Loucy (cell line): ENCODE measurements around the gene SHISAL2A.

Experiments
- H2AFZ ChIP-seq: fragments of 200-600 bp; sonication (generic); 2 replicates; pipeline ENCODE4 v1.6.0; 2016; ENCODE audit warnings: antibody characterized with exemption, mild to moderate bottlenecking, low read length, moderate library complexity
- H3F3A ChIP-seq: fragments of 200-600 bp; 2 replicates; pipeline ENCODE4 v1.6.0; 2016; ENCODE audit warnings: antibody characterized with exemption, low read depth, mild to moderate bottlenecking
- H3K27me3 ChIP-seq: fragments of 200-600 bp; sonication (generic); 2 replicates; pipeline ENCODE4 v1.6.1; 2014; ENCODE audit warnings: low read length, mild to moderate bottlenecking; ENCODE audit not compliant: insufficient read depth, poor library complexity, severe bottlenecking
- H3K36me3 ChIP-seq: fragments of 200-600 bp; sonication (generic); 2 replicates; pipeline ENCODE4 v1.6.1; 2016; ENCODE audit warnings: low read length; ENCODE audit not compliant: insufficient read depth
- H3K4me1 ChIP-seq: fragments of 200-600 bp; sonication (generic); 2 replicates; pipeline ENCODE4 v1.5.1; 2014; ENCODE audit warnings: low read length, mild to moderate bottlenecking; ENCODE audit not compliant: insufficient read depth, poor library complexity, severe bottlenecking
- H3K4me2 ChIP-seq: fragments of 200-600 bp; sonication (generic); 2 replicates; pipeline ENCODE4 v1.6.0; 2014; ENCODE audit warnings: antibody characterized with exemption, low read length, low read depth, mild to moderate bottlenecking; ENCODE audit not compliant: poor library complexity, severe bottlenecking
- H3K4me3 ChIP-seq: fragments of 200-600 bp; sonication (generic); 2 replicates; pipeline ENCODE4 v1.5.1; 2014; ENCODE audit warnings: low read length, mild to moderate bottlenecking, mixed read lengths; ENCODE audit not compliant: poor library complexity, severe bottlenecking
- H3K79me2 ChIP-seq: fragments of 200-600 bp; sonication (generic); 2 replicates; pipeline ENCODE4 v1.6.1; 2014; ENCODE audit warnings: low read length; ENCODE audit not compliant: insufficient read depth
- H3K9ac ChIP-seq: fragments of 200-600 bp; sonication (generic); 2 replicates; pipeline ENCODE4 v1.6.0; 2014; ENCODE audit warnings: mild to moderate bottlenecking, low read depth, low read length, moderate library complexity; ENCODE audit not compliant: poor library complexity, severe bottlenecking
- H3K9me2 ChIP-seq: fragments of 200-600 bp; sonication (generic); replicated peaks from 2 replicates; pipeline ENCODE4 v1.6.1; 2016; ENCODE audit warnings: low read depth, low read length, mixed read lengths
- H3K9me3 ChIP-seq: fragments of 200-600 bp; sonication (generic); 2 replicates; pipeline ENCODE4 v1.6.1; 2014; ENCODE audit warnings: mild to moderate bottlenecking, antibody characterized with exemption, low read length, low read depth; ENCODE audit not compliant: insufficient read depth
- H4K20me1 ChIP-seq: fragments of 200-600 bp; sonication (generic); 2 replicates; pipeline ENCODE4 v1.6.0; 2014; ENCODE audit warnings: antibody characterized with exemption, low read length, mild to moderate bottlenecking; ENCODE audit not compliant: insufficient read depth, poor library complexity, severe bottlenecking
- EZH2phosphoT487 ChIP-seq: fragments of 200-600 bp; IDR thresholded peaks from 2 replicates; pipeline ENCODE4 v1.6.1; 2018; ENCODE audit warnings: antibody characterized with exemption, mild to moderate bottlenecking, moderate library complexity, borderline replicate concordance
- TF ChIP-seq, protein P1 (sequence below): fragments of 200-600 bp; sonication (generic); conservative IDR thresholded peaks from 2 replicates; pipeline ENCODE4 v1.5.1; 2014; ENCODE audit warnings: mild to moderate bottlenecking, antibody characterized with exemption, low read length

The SHISAL2A gene

DNA sequence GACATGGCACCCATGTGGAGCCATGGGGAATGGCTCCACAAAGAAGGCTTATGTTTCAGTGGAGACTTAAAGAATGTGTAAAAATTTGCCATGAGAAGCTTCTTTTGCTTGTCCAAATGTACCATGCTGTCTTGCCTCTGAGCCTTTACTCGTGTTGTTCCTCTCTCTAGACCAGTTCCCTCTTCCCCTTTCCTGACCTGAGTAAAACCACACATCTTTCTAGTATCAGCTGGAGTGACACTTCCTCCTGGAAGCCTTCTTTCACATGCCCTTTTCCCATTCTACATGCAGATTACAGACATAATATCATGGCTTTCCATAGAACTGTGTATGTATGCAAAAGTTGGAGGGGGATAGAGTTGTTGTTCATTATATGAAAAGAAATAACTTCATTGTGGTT, 44.4 kb upstream of the SHISAL2A start:
- no peaks in the 10 kb centered on the region for H3K4me1 ChIP-seq
- H3K9ac ChIP-seq: no peak overlapping the region
- no peaks in the 10 kb centered on the region for H3K9me2 ChIP-seq
- no peaks in the 10 kb centered on the region for H3K9me3 ChIP-seq
- H3K27me3 ChIP-seq: no peaks in the 10 kb centered on the region
- H3K79me2 ChIP-seq: no peaks in the 10 kb centered on the region
- TF ChIP-seq EZH2phosphoT487: no peak
- TF ChIP-seq, protein P1, sequence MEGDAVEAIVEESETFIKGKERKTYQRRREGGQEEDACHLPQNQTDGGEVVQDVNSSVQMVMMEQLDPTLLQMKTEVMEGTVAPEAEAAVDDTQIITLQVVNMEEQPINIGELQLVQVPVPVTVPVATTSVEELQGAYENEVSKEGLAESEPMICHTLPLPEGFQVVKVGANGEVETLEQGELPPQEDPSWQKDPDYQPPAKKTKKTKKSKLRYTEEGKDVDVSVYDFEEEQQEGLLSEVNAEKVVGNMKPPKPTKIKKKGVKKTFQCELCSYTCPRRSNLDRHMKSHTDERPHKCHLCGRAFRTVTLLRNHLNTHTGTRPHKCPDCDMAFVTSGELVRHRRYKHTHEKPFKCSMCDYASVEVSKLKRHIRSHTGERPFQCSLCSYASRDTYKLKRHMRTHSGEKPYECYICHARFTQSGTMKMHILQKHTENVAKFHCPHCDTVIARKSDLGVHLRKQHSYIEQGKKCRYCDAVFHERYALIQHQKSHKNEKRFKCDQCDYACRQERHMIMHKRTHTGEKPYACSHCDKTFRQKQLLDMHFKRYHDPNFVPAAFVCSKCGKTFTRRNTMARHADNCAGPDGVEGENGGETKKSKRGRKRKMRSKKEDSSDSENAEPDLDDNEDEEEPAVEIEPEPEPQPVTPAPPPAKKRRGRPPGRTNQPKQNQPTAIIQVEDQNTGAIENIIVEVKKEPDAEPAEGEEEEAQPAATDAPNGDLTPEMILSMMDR: no peak
- no peak overlapping the region for H2AFZ ChIP-seq
- H3K4me2 ChIP-seq: no peak overlapping the region
- no peaks in the 10 kb centered on the region for H3F3A ChIP-seq
- no peaks in the 10 kb centered on the region for H4K20me1 ChIP-seq
- H3K4me3 ChIP-seq: no peak overlapping the region
- no peaks in the 10 kb centered on the region for H3K36me3 ChIP-seq

DNA sequence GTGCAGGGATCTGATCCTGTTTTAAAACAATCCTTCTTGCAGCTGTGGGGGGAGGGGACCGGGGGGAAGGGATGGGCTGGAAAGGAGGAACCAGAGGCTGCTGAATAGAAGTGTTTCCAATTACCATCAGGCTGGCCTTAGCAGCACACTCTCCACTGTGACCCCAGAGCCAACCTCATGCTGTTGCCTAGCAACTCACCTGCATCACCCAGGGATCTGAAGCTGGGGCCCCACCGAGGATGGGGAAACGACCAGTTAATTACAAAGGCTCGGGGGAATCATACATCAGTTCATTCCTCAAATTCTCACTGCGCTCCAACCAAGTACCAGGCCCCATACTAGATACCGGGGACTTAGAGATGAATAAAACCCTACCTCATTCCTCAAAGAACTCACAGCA, 42.7 kb upstream of the SHISAL2A start:
- H3F3A ChIP-seq: no peaks in the 10 kb centered on the region
- no peaks in the 10 kb centered on the region for H3K27me3 ChIP-seq
- H3K9me3 ChIP-seq: no peaks in the 10 kb centered on the region
- no peaks in the 10 kb centered on the region for H3K4me1 ChIP-seq
- H3K79me2 ChIP-seq: no peaks in the 10 kb centered on the region
- H3K36me3 ChIP-seq: no peaks in the 10 kb centered on the region
- H3K4me3 ChIP-seq: no peak overlapping the region
- no peaks in the 10 kb centered on the region for H3K9me2 ChIP-seq
- no peak overlapping the region for H3K9ac ChIP-seq
- TF ChIP-seq, protein P1: no peak
- TF ChIP-seq EZH2phosphoT487: no peak
- H2AFZ ChIP-seq: no peak overlapping the region
- H3K4me2 ChIP-seq: no peak overlapping the region
- H4K20me1 ChIP-seq: no peaks in the 10 kb centered on the region

DNA sequence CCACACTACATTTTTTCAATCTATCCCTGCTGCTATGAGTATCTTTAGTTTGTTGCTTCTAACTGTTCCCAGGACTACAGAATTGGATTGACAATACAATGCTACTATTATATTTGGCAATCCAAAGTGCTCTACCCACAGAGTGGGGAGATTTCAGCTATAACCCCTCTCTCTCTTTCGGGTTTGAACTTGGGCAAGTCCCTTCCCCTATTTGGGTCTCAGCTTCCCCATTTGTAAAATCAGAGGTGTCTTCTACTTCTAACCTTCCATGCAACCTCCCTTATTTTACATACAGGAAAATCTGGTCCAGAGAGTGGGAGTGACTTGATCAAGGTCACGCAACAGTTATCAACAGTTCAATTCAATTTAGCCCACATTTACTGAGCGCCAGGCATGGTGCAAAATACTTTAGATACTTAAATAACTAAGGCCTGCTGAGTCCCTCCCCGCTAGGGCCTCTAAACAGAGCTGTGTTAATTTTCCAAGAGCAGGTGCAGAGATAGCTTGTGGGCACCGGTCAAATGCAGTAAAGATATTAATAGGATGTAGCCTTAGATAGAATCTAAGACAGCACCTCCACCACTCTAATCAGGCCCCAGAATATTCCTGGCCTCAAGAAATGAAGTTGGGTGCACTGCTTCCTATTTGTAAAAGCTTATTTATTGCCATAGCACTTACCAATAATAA, 40.2 kb upstream of the SHISAL2A start:
- no peaks in the 10 kb centered on the region for H3F3A ChIP-seq
- H3K27me3 ChIP-seq: no peaks in the 10 kb centered on the region
- H3K79me2 ChIP-seq: no peaks in the 10 kb centered on the region
- H3K9me3 ChIP-seq: no peaks in the 10 kb centered on the region
- H2AFZ ChIP-seq: no peak overlapping the region
- H3K36me3 ChIP-seq: no peaks in the 10 kb centered on the region
- no peaks in the 10 kb centered on the region for H3K4me1 ChIP-seq
- no peak overlapping the region for H3K9ac ChIP-seq
- H4K20me1 ChIP-seq: no peaks in the 10 kb centered on the region
- H3K4me2 ChIP-seq: no peak overlapping the region
- no peaks in the 10 kb centered on the region for H3K9me2 ChIP-seq
- TF ChIP-seq, protein P1: no peak
- TF ChIP-seq EZH2phosphoT487: no peak
- H3K4me3 ChIP-seq: no peak overlapping the region
